ENCODE data around the gene SLC47A2.

DNA sequence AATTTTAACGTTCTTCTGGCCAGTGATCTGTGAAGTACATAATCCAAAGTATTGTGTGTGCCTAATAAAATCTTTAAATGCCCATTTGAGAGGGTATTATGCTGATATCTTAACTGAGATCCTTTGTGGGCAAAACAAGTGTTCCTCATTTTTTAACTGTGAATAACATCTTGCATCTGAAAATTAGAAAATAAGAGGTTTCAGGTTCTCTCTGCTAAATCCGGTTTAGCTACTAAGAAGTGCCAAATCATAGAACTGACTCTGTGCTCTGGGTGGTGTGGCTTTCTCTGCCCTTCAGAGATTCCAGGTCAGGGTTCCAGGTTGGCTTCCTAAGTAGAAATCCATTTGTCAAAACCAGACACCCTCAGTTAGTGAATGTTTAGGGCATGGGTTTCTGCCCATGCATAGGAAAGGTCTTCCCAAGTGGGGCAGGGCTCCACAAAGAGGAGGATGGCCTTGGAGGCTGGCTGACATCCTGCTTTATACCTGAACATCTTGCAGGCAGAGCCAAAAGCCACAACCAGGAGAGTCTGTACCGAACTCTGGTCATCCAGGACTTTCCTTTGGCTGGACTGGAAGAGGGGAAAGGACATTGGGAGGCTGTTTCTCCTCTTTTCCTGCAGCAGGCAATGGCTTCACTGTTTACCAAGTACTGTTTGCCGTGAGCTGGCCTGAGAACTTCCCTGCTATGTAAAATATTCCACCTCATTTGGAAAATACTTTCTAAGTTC lies 59.4 kb downstream of the SLC47A2 start:
- TF ChIP-seq CTCF (conservative IDR thresholded peaks at IDR 0.05 in 1 of 2, IDR thresholded peaks at IDR 0.05 in 1 of 2; ENCODE audit: low read depth in 1 of 2, low read length in 2 of 2) (no peak), EZH2 (IDR thresholded peaks at IDR 0.05; ENCODE audit: low read length, missing control alignments) (no peak)
